SK-N-MC (cell line): ENCODE results near the gene GABBR2.

ENCODE experiments used
- FOXP2 ChIP-seq: optimal IDR thresholded peaks from 2 replicates; pipeline ENCODE3; 2011; ENCODE audit warnings: mild to moderate bottlenecking, moderate library complexity; ENCODE audit not compliant: insufficient read depth; ENCODE audit errors: extremely low read length, control extremely low read depth
- POLR2AphosphoS5 ChIP-seq: IDR thresholded peaks from 2 replicates; pipeline ENCODE4 v1.6.1; 2012; ENCODE audit warnings: mild to moderate bottlenecking, low read depth, low read length, borderline replicate concordance

DNA sequence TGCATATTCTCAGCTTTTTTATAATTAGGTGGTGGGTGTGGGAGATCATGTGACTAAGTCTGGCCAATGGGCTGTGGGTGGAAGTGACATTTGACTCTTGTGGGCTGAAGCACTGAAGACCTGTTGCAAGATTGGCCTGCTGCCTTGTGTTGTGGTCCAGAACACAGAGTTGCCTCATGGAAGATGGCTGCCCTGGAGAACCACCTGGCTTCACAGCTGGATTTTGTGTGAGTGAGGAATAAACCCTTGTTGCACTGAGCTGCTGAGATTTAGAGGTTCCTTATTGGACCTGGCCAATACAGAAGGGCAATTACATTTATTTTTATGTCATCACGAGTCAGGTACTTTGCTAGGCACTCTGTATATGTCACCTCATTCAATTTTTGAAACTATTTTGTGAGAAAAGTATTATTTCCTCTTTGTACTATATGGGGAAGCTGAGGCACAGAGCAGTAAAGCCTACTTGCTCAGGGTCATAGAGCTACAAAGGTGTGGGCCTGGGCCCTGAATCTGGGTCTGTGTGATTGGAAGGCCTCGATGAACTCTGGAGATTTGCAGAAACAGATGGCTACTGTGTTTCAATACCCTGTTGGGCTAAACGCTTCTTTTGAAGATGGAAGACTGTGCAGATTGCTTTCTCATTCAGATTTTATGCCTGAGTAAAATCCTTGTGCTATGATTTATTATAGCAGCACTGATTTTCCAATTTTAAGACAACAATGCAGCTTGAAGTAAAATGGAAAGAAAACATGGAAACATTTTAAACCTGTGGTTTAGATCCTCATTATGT is 382.1 kb downstream of the GABBR2 start:
- TF ChIP-seq FOXP2 (no peak), POLR2AphosphoS5 (no peak)
